Mesothelial cell of epicardium (in vitro differentiated cells): ENCODE measurements around the gene HSPA6. TPM values are rescaled to one million over a fixed set of nuclear protein-coding genes. Genes with fewer than 3 reads are reported as not detected.
"Not testable (repeated sequence)": the region's sequence is repeated elsewhere in the genome, so short reads cannot be mapped to it uniquely, and the experiment has no call there.

Experiments used
- DNase-seq, 2 experiments: peaks; one replicate each; pipeline ENCODE4 v3.0.0; 2021; ENCODE audit warnings: low spot score in 2 of 2; ENCODE audit not compliant: unreplicated experiment in 2 of 2
- H3K27ac Mint-ChIP-seq: 2 replicates; pipeline ENCODE4 v1.8.0; 2021; ENCODE audit warnings: mixed read lengths
- H3K27me3 Mint-ChIP-seq: 2 replicates; pipeline ENCODE4 v1.8.0; 2021; ENCODE audit warnings: low read depth, mixed read lengths
- H3K36me3 Mint-ChIP-seq: 2 replicates; pipeline ENCODE4 v1.8.0; 2021; ENCODE audit warnings: mixed read lengths
- H3K4me1 Mint-ChIP-seq: 2 replicates; pipeline ENCODE4 v1.8.0; 2021; ENCODE audit warnings: mixed read lengths
- H3K4me3 Mint-ChIP-seq: 2 replicates; pipeline ENCODE4 v1.8.0; 2021; ENCODE audit warnings: mild to moderate bottlenecking, moderate library complexity, mixed read lengths
- H3K9me3 Mint-ChIP-seq: 2 replicates; pipeline ENCODE4 v1.8.0; 2021; ENCODE audit warnings: mixed read lengths
- total RNA-seq: library from RNA; stranded (reverse); gene quantifications from 3 replicates; pipeline ENCODE4 v1.2.1, GENCODE V29; 2021
- TF ChIP-seq, protein P1 (sequence below): fragments of 200-600 bp; sonication (generic); IDR thresholded peaks from one replicate; pipeline ENCODE4 v1.5.0; 2021; ENCODE audit warnings: antibody characterized with exemption; ENCODE audit not compliant: unreplicated experiment

The HSPA6 gene
- total RNA-seq, 1 donor from 2014 or later = 0.13 TPM

DNA sequence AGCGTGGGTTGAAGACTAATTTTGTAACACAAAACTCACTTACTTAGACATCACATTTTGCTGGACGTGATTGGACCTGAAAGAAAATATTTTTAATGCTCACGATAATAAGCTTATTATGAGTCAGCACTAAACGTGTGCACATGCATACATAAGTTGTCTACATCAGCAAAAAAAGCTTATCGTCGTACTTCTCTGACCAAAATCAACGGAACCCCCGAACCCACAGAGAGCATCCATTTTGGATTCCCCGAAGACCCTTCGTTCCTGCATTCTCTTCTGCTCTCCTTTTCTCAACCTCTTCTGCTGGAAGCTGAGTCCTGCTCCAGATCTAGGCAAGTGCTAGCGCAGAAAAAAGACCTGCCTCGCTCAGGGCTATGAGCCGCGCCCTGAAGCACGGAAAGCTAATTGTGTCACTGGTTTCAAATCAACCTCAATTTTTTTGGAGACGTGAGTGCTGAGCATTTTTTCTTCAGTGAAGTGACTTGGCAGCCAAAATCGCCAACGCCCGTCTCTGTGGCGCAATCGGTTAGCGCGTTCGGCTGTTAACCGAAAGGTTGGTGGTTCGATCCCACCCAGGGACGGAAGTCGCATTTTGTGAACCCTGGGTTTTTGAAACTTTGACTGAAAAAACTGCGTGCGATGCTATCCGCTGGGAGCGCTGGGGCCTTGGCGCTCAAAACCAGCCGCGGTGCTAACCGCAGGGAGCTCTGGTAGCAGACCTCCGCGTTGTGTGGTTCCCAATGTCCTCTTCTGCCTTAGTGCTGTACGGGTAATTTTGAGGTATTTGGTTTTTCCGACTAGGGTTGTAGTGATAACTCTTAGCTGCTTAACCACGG is 15.6 kb downstream of the HSPA6 start:
- peak overlapping the region; percentile 17 for H3K27ac Mint-ChIP-seq
- peaks cover 57% of the 10 kb centered on the region for H3K27me3 Mint-ChIP-seq
- DNase-seq = peak; percentile 41 to 79
- not testable (repeated sequence) for H3K36me3 Mint-ChIP-seq, H3K4me1 Mint-ChIP-seq
- H3K4me3 Mint-ChIP-seq = peak overlapping the region; percentile 82
- peaks cover 11% of the 10 kb centered on the region for H3K9me3 Mint-ChIP-seq

DNA sequence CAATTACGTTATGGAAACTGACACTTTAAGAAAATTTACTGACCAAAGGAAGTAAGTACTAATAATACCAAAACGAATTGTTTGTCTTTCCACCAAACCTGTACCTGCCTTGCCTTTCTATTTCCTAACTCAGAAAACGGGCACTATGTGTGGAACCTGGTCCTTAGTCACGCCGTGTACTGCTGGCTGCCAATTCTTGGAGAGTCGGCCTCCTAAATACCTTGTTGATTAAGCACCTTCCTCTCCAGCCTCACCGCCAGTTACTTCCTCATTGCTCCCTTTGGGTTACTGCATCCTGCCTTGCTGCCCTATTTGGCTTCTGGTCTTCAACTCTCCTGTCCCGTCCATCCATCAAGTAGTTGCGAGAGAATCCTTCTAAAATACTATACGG is 16.2 kb downstream of the HSPA6 start:
- not testable (repeated sequence) for H3K36me3 Mint-ChIP-seq, H3K27ac Mint-ChIP-seq, DNase-seq, H3K4me1 Mint-ChIP-seq
- Mint-ChIP-seq H3K9me3 (peaks cover 11% of the 10 kb centered on the region), H3K27me3 (peaks cover 60% of the 10 kb centered on the region), H3K4me3 (peak overlapping the region; percentile 82)

DNA sequence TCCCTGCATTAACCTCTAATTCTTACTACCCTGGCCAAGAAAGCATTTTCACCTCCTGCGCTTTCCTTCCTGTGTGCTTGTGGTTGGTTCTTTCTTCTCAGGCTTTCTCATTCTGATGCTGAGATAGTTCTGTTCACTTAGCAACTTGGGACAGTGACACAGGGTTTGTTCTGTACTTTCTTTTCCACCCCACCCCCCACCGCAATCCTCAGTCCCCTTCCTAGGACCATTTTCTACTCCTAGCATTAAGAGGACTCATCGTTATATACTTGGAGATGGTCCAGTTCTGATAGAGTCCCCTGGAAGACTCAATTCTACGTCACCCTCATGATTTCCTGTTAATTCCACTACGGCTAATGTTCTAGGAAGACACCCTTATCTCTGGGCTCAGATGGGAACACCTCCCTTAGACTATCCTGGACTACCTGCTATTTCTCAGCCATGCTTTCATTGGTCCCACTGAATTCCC is 17.8 kb downstream of the HSPA6 start:
- DNase-seq, H3K4me3 Mint-ChIP-seq, H3K9me3 Mint-ChIP-seq, H3K4me1 Mint-ChIP-seq, H3K27ac Mint-ChIP-seq, H3K36me3 Mint-ChIP-seq: not testable (repeated sequence)
- H3K27me3 Mint-ChIP-seq = peaks cover 66% of the 10 kb centered on the region

DNA sequence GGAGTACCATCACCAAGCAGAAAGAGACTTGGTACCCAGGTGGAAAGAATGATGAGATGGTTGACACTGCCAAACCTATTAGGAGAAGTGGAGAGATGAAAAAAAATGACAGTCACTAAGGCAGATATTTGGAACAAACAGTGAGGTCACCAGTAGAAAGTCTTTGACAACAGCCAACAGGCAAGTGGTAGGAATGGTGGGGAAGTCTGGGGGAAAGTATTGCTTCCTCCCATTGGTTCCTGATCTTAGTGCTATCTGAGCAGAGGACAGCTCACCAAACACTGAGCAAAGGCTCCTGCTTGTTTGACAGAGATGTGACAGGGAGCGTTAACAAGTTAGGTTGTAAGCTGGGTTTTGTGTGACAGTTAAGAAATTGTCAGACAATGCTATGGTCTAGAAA is 18.8 kb downstream of the HSPA6 start:
- not testable (repeated sequence) for H3K4me3 Mint-ChIP-seq, H3K27ac Mint-ChIP-seq, H3K9me3 Mint-ChIP-seq, DNase-seq, H3K36me3 Mint-ChIP-seq, H3K4me1 Mint-ChIP-seq
- peaks cover 70% of the 10 kb centered on the region for H3K27me3 Mint-ChIP-seq

DNA sequence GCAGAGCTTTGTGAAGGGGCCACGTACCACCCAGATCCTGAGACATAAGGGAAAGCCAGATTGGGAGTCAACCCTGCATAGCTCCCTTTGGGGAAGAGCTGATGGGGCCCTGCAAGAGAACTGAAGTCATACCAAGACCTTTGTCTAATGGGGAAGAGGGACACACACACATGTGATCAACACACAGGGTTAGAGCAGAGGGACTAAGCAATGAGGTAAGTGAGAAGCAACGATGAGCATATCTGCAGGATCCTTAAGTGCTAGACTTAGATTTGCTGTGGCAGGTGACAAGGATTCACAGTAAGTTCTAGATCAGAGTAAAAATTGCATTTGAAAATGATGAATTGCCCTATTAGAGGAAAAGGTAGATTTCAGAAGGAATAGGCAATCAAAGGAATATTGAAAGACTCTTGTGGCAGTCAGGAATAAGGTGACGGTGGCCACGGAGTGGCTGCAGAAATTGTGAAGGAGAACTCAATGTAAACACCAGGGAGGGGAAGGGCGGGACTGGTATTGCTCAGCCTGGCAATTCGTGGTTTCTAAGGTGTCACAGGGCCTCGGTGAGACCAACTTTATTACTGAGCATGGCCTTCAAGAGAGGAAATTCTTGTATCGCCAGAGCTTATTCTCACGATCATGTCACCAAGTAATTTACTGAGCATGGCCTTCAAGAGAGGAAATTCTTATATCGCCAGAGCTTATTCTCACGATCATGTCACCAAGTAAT is 20.8 kb downstream of the HSPA6 start:
- not testable (repeated sequence) for H3K4me3 Mint-ChIP-seq, H3K4me1 Mint-ChIP-seq, H3K9me3 Mint-ChIP-seq, DNase-seq, H3K27ac Mint-ChIP-seq, H3K36me3 Mint-ChIP-seq
- H3K27me3 Mint-ChIP-seq = peaks cover 70% of the 10 kb centered on the region

DNA sequence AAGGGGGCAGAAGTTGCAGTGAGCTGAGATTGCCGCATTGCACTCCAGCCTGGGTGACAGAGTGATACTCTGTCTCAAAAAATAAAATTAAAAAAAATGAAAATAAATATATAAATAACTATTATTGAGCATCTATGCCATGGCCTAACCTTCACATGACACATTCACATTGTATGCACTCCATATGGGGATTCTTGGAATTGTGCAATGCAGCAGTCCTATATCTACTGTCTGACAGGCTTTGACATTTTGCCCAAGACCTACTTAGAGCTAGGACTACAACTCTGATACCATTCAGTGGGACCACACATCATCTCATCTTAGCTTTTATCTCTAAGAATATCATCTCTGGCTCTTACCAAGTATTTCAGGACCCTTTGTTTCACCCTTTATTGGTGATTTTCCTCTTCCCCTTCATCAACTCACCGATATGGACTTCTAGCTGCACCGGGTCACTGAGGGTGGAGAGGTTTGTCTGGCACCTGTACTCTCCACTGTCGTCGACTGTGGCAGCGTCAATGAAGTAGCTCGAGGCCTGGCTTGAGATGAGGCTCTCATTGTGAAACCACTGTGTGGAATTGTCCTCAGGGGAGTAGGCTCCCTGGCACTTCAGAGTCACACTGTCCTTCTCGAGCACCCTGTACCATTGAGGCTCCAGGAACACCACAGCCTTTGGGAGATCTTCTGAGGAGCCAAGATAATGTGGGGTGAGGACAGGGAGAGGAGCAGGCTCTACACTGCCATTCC is 23.8 kb downstream of the HSPA6 start:
- H3K27ac Mint-ChIP-seq, DNase-seq, H3K36me3 Mint-ChIP-seq, H3K4me3 Mint-ChIP-seq, H3K9me3 Mint-ChIP-seq, H3K4me1 Mint-ChIP-seq: not testable (repeated sequence)
- peaks cover 50% of the 10 kb centered on the region for H3K27me3 Mint-ChIP-seq

DNA sequence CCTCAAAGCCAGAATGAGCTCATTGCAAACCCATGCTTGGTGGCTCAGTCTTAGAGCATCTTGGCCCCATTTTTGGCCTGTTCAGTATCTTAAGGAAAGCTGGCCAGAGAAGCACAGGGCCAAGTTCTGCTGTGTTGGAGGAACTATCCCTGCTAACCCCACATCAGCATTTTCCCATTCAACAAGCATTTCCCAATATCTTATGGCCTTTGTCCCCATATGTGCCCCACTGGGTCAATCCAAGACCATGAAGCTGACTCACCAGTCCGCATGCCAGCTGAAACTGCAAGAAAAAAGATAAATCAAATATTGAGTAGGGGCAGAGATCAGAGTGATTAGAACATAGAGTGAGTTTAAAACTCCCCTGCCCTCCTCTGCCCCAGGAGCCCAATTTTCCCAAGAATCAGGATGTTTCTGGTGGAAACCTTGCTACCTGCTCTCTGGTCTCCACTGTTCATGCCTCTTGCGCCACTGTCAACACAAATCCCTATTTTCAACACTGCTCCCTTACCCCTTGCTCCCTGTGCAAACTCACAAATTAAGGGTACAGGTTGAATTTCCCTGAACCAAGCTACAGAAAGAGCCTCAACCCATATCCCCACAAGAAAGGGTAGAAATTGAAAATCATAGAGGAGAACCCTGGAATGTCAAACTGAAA is 24.5 kb downstream of the HSPA6 start:
- H3K36me3 Mint-ChIP-seq, H3K4me1 Mint-ChIP-seq, H3K4me3 Mint-ChIP-seq, H3K27ac Mint-ChIP-seq, DNase-seq, H3K9me3 Mint-ChIP-seq: not testable (repeated sequence)
- H3K27me3 Mint-ChIP-seq = peaks cover 45% of the 10 kb centered on the region

DNA sequence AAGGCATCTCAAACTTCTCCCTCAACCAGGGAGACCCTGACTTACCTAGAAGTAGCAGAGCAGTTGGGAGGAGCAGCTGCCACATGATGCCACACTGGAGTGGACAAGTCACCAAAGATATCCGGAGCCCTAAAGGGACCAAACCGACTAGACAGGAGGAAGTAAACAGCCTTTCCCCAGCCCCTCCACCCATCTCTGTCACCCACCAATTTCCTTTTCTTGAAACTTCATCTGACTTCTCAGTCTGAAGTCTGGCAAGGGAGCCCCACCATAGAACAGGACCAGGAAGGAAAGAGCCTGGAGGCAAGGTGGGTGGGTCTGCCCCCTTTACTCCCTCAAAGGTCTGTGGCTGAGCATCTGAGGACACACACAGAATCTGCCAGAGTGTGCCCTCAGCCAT is 25.3 kb downstream of the HSPA6 start, which contains the start of gene FCGR3A:
FCGR3A (minus strand) TSS at position 167 of the 400 bp plus-strand sequence; CDS start at position 85, 82 bp downstream.
- H3K9me3 Mint-ChIP-seq = no peaks in the 10 kb centered on the region

DNA sequence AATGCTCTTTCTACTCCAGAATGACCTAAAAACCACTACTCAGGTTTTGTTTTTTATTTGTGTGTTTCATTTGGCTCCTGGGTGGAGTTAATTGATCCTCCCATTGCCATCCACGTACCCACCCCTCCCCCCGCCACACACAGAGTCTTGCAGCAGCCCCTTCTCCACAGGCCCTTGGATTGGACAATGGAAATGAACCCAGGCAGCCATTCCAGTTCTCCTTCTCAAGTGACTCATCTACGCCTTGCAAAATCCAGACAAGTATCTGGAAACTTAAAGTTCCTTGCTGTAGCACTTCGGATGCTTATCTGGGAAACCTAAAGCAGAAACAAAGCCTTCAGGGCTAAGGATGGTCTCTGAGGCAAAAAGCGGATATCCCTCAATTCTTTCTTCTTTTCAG is 26.6 kb downstream of the HSPA6 start:
- not testable (repeated sequence) for DNase-seq, H3K27ac Mint-ChIP-seq

More for the DNA sequence above, 25.3 kb downstream of the HSPA6 start, which contains the start of gene FCGR3A:
- Mint-ChIP-seq H3K27me3 (peaks cover 47% of the 10 kb centered on the region), H3K4me1 (no peaks in the 10 kb centered on the region), H3K36me3 (no peaks in the 10 kb centered on the region), H3K27ac (no peak within 1 kb of the TSS), H3K4me3 (no peak within 1 kb of the TSS)
- TF ChIP-seq, protein P1, sequence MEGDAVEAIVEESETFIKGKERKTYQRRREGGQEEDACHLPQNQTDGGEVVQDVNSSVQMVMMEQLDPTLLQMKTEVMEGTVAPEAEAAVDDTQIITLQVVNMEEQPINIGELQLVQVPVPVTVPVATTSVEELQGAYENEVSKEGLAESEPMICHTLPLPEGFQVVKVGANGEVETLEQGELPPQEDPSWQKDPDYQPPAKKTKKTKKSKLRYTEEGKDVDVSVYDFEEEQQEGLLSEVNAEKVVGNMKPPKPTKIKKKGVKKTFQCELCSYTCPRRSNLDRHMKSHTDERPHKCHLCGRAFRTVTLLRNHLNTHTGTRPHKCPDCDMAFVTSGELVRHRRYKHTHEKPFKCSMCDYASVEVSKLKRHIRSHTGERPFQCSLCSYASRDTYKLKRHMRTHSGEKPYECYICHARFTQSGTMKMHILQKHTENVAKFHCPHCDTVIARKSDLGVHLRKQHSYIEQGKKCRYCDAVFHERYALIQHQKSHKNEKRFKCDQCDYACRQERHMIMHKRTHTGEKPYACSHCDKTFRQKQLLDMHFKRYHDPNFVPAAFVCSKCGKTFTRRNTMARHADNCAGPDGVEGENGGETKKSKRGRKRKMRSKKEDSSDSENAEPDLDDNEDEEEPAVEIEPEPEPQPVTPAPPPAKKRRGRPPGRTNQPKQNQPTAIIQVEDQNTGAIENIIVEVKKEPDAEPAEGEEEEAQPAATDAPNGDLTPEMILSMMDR = no peak
- DNase-seq = no peak

DNA sequence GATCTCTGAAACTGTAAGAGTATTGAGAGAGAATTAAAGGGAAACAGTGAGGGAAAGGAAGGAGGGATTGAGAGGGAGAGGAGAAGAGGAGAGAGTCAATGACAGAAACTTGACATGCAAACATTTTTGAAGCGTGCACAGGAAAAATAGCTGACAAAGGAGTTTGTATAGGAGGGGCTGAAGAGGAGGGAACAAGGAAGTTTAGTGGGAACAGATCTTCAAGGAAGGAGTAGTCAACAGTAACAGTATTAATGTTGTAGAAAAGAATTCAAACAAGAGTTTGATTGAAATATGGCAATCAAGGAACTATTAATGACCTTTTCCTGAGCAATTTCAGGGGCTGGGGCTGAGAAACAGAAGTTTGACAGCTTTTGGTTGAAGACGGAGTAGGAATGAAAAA is 29.3 kb downstream of the HSPA6 start:
- not testable (repeated sequence) for H3K4me3 Mint-ChIP-seq, H3K4me1 Mint-ChIP-seq, H3K36me3 Mint-ChIP-seq, H3K27ac Mint-ChIP-seq, DNase-seq, H3K9me3 Mint-ChIP-seq
- H3K27me3 Mint-ChIP-seq = peaks cover 40% of the 10 kb centered on the region

More for the DNA sequence above, 26.6 kb downstream of the HSPA6 start:
- H3K27me3 Mint-ChIP-seq = peaks cover 49% of the 10 kb centered on the region
- not testable (repeated sequence) for H3K4me1 Mint-ChIP-seq, H3K36me3 Mint-ChIP-seq, H3K9me3 Mint-ChIP-seq, H3K4me3 Mint-ChIP-seq

DNA sequence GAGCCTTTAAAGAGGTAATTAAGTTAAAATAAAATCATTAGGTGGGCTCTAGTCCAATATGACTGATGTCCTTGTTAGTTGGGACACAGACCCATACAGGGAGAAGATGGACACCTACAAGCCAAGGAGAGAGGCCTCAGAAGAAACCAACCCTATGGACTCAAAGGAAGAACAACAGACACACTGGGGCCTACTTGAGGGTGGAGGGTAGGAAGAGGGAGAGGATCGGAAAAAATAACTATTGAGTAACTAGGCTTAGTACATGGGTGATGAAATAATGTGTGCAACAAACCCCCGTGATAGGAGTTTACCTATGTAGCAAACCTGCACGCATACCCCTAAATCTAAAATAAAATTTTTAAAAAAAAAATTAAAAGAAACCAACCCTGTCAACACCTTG is 30.0 kb downstream of the HSPA6 start:
- H3K36me3 Mint-ChIP-seq, H3K9me3 Mint-ChIP-seq, DNase-seq: not testable (repeated sequence)

DNA sequence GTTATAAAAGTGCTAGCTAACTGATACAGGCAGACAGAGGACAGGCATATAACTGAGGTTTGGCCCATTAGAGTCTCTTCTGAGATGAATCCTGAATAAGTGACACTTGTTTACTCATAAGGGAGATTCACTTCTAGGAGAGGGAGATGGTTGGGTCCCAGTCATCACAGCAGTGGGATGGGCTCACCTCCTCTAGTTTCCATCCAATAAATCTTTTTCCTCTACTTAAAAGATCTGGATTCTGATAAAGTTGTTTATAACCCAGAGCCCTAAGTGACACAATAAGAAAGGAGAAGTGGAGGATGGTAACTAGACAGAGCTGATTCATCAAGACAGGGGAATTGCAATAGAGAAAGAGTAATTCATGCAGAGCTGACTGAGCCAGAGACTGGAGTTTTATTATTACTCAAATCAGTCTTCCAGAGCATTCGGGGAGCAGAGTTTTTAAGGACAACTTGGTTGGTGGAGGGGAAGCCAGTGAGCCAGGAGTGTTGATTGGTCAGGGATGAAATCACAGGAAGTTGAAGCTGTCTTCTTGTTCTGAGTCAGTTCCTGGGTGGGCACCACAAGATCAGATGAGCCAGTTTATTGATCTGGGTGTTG is 30.6 kb downstream of the HSPA6 start:
- H3K27me3 Mint-ChIP-seq = peaks cover 35% of the 10 kb centered on the region
- H3K4me3 Mint-ChIP-seq, H3K4me1 Mint-ChIP-seq, H3K36me3 Mint-ChIP-seq, H3K27ac Mint-ChIP-seq, DNase-seq, H3K9me3 Mint-ChIP-seq: not testable (repeated sequence)

More for the DNA sequence above, 30.0 kb downstream of the HSPA6 start:
- H3K4me3 Mint-ChIP-seq, H3K4me1 Mint-ChIP-seq, H3K27ac Mint-ChIP-seq: not testable (repeated sequence)
- H3K27me3 Mint-ChIP-seq = peaks cover 39% of the 10 kb centered on the region
